ENCODE measurements around the gene GPC3. TPM values are rescaled to one million over a fixed set of nuclear protein-coding genes. Genes with fewer than 3 reads are reported as not detected.
"Not testable (repeated sequence)": the region's sequence is repeated elsewhere in the genome, so short reads cannot be mapped to it uniquely, and the experiment has no call there.

Gene GPC3
- total RNA-seq, 1 donor: not detected

DNA sequence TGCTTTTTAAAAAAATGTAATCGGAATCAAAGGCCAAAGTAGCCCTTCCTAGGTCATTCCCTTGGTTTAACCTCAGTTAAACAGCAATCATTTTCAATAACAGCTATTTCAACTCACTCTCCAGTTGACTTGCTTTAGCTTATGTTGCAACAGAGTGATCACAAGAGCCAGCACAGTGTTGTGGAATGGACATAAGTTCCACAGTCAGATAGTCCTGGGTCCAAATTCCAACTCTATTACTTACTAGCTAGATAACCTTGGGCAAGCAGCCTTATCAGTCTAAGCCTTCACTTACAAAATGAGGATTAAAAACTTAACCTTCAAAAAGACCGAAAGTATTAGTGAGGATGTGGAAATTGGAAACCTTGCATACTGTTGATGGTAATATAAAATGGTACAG, 9.2 kb upstream of the GPC3 start:
- H3K4me3 ChIP-seq (ENCODE audit: low read depth, low read length): no peak overlapping the region
- TF ChIP-seq, protein P1, sequence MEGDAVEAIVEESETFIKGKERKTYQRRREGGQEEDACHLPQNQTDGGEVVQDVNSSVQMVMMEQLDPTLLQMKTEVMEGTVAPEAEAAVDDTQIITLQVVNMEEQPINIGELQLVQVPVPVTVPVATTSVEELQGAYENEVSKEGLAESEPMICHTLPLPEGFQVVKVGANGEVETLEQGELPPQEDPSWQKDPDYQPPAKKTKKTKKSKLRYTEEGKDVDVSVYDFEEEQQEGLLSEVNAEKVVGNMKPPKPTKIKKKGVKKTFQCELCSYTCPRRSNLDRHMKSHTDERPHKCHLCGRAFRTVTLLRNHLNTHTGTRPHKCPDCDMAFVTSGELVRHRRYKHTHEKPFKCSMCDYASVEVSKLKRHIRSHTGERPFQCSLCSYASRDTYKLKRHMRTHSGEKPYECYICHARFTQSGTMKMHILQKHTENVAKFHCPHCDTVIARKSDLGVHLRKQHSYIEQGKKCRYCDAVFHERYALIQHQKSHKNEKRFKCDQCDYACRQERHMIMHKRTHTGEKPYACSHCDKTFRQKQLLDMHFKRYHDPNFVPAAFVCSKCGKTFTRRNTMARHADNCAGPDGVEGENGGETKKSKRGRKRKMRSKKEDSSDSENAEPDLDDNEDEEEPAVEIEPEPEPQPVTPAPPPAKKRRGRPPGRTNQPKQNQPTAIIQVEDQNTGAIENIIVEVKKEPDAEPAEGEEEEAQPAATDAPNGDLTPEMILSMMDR (IDR thresholded peaks at IDR 0.05; ENCODE audit: insufficient read depth, low read length): no peak
- peak; percentile 1 for DNase-seq (ENCODE audit: low read depth)

DNA sequence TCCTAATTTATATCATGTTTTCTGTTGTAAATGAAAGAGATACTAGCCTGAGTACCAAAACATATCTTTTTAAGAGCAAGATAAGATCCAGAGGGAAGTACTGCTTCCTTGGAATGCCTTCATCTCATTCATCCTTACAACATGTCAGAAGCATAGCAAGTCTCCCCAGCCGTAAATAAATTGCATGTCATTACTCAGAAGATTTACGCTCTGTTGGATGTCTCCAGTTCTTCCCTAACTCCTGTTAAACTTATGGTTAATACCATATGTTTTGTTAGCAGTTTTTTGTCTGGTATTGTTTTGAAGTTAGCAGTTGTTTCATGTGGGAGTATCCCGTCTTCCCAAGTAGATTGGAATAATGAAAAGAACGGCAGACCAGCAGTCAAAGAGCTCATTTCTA, 7.5 kb upstream of the GPC3 start:
- no peak overlapping the region for H3K4me3 ChIP-seq (ENCODE audit: low read depth, low read length)
- DNase-seq (ENCODE audit: low read depth): no peak
- TF ChIP-seq, protein P1 (IDR thresholded peaks at IDR 0.05; ENCODE audit: insufficient read depth, low read length): no peak

DNA sequence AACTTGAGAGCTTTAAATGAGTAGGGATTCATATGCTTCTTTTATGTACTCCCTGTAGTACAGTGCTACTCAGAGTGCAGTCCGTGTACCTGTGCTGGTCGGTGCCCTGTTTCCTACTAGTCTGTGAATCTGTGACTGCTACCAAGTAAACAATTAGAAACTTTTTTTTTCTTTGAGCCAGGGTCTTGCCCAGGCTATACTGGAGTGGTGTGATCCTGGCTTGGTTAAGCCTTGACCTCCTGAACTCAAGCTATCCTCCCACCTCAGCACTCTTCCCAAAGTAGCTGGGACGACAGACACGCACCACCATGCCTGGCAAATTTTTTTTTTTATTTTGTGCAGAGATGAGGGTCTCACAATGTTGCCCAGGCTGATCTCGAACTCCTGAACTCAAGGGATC, 6.4 kb upstream of the GPC3 start:
- no peak for DNase-seq (ENCODE audit: low read depth)
- H3K4me3 ChIP-seq (ENCODE audit: low read depth, low read length): no peak overlapping the region
- TF ChIP-seq, protein P1 (IDR thresholded peaks at IDR 0.05; ENCODE audit: insufficient read depth, low read length): no peak

DNA sequence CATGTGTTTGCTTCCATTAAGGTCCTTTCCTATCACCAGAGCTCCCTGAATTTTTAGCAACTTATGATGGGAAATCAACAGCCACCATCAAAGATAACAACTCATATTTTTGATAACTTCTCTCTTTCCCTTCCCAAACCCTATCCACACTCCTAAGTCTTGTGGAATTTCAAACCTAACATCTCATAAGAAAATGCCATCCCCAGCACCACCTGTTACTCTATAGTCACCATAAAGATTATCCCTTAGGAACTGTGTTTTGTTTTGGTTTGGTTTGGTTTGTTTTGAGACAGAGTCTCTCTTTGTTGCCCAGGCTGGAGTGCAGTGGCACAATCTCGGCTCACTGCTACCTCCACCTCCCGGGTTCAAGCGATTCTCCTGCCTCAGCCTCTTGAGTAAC, 5.7 kb upstream of the GPC3 start:
- not testable (repeated sequence) for DNase-seq (ENCODE audit: low read depth)

DNA sequence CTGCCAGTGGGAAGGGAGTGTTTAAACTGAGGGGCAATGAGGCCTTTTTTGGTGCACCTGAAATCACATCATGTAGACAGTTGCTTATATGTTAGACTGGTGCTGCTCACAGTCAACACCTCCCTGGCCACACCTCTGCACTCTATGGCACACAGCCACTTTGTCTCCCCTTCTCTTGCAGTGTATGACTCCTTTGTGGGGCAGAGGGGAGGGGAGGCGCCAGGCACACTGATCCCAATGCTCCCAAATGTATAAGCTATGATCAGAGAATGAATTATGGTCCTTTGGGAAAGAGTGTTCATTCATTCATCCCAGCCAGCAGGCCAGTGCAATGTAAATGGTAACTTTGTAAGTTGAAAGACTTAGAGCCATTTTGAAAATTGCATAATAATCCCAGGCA, 4.6 kb upstream of the GPC3 start:
- no peak for DNase-seq (ENCODE audit: low read depth)
- TF ChIP-seq, protein P1 (IDR thresholded peaks at IDR 0.05; ENCODE audit: insufficient read depth, low read length): no peak
- H3K4me3 ChIP-seq (ENCODE audit: low read depth, low read length): no peak overlapping the region

More for the DNA sequence above, 5.7 kb upstream of the GPC3 start:
- not testable (repeated sequence) for H3K4me3 ChIP-seq (ENCODE audit: low read depth, low read length)

DNA sequence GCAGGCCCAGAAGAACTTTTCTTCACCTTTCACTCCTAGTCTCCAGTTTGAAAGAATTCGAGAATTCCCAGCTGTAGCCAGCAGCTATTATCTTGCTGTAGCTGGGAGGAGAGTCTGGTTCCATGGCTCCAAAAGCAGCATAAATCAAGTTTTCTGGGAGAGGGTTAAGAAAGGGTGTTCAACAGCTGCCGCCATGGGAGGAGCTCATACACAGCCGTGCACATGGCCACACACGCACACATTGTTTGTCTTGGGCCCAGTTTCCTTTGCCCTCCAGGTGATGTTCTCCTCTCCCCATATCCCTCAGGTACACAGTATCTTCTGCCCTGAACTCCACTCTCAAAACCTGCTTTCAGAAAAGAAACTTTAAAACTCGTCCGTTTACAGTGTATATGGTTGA, 4.1 kb upstream of the GPC3 start:
- no peak for DNase-seq (ENCODE audit: low read depth)
- TF ChIP-seq, protein P1 (IDR thresholded peaks at IDR 0.05; ENCODE audit: insufficient read depth, low read length): no peak
- H3K4me3 ChIP-seq (ENCODE audit: low read depth, low read length): no peak overlapping the region

DNA sequence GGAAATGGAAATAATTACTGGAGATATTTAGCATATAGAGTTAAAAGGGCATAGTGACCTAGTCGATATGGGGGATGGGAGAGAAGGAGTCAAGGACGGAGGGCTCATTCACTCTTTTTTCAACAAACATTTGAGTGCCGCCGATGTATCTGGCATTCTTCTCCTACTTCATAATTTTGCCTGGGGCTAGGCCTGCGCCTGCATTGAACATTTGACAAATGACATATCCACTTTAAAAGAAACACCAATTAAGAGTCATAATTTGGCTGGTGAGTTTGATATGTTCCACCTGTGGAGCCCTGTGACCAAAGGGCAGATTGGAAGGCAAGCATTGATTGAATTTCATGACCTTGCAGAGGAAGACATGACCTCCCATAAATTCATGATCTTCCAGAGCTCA, 2.6 kb upstream of the GPC3 start:
- TF ChIP-seq, protein P1 (IDR thresholded peaks at IDR 0.05; ENCODE audit: insufficient read depth, low read length): no peak
- no peak for DNase-seq (ENCODE audit: low read depth)
- no peak overlapping the region for H3K4me3 ChIP-seq (ENCODE audit: low read depth, low read length)

Measured in fibroblast of the aortic adventitia (primary cell).